Calu3 (cell line): ENCODE measurements around the gene VIPR2. TPM values are rescaled to one million over a fixed set of nuclear protein-coding genes. Genes with fewer than 3 reads are reported as not detected.

Experiments
- BruUV-seq: library from RNA; stranded (reverse); fragments of 400-500 nt; replicated peaks from 2 replicates; lab custom pipeline; 2021; lab: Mats Ljungman, UMichigan
- CTCF ChIA-PET: fragments of 300-600 bp; sonication (Branson Sonifier 250); formaldehyde crosslinking; loops from one replicate; lab custom pipeline; 2022; ENCODE audit warnings: antibody characterized with exemption; lab: Charles Lee
- DNase-seq: peaks from one replicate; pipeline ENCODE4 v3.0.0; 2022
- H3K27ac Mint-ChIP-seq: one replicate; pipeline ENCODE4 v1.8.0; 2022; ENCODE audit warnings: mixed read lengths; ENCODE audit not compliant: unreplicated experiment
- H3K27me3 Mint-ChIP-seq: one replicate; pipeline ENCODE4 v1.8.0; 2022; ENCODE audit warnings: mixed read lengths; ENCODE audit not compliant: unreplicated experiment
- H3K36me3 Mint-ChIP-seq: one replicate; pipeline ENCODE4 v1.8.0; 2022; ENCODE audit warnings: mild to moderate bottlenecking, moderate library complexity, mixed read lengths; ENCODE audit not compliant: insufficient read depth, unreplicated experiment
- H3K4me1 Mint-ChIP-seq: one replicate; pipeline ENCODE4 v1.8.0; 2022; ENCODE audit warnings: mild to moderate bottlenecking, low read depth, mixed read lengths; ENCODE audit not compliant: unreplicated experiment
- H3K4me3 Mint-ChIP-seq: one replicate; pipeline ENCODE4 v1.8.0; 2022; ENCODE audit warnings: mild to moderate bottlenecking, low read depth, moderate library complexity, mixed read lengths; ENCODE audit not compliant: unreplicated experiment
- H3K9me3 Mint-ChIP-seq: one replicate; pipeline ENCODE4 v1.8.0; 2022; ENCODE audit warnings: low read depth, mixed read lengths; ENCODE audit not compliant: unreplicated experiment
- CTCF ChIP-seq: fragments of 200-600 bp; IDR thresholded peaks from one replicate; pipeline ENCODE4 v1.8.0; 2022; ENCODE audit warnings: antibody characterized with exemption; ENCODE audit not compliant: unreplicated experiment
- intact Hi-C: fragments of 100-400 bp; cut with micrococcal nuclease; formaldehyde crosslinking; loops from one replicate; pipeline ENCODE4 v1.10.0; 2022; ENCODE audit not compliant: unreplicated experiment
- total RNA-seq: library from RNA; stranded (reverse); gene quantifications from 2 replicates; pipeline ENCODE4 v1.2.3, GENCODE V29; 2022

VIPR2 gene
- total RNA-seq, 1 experiment from 2014 or later: not detected

DNA sequence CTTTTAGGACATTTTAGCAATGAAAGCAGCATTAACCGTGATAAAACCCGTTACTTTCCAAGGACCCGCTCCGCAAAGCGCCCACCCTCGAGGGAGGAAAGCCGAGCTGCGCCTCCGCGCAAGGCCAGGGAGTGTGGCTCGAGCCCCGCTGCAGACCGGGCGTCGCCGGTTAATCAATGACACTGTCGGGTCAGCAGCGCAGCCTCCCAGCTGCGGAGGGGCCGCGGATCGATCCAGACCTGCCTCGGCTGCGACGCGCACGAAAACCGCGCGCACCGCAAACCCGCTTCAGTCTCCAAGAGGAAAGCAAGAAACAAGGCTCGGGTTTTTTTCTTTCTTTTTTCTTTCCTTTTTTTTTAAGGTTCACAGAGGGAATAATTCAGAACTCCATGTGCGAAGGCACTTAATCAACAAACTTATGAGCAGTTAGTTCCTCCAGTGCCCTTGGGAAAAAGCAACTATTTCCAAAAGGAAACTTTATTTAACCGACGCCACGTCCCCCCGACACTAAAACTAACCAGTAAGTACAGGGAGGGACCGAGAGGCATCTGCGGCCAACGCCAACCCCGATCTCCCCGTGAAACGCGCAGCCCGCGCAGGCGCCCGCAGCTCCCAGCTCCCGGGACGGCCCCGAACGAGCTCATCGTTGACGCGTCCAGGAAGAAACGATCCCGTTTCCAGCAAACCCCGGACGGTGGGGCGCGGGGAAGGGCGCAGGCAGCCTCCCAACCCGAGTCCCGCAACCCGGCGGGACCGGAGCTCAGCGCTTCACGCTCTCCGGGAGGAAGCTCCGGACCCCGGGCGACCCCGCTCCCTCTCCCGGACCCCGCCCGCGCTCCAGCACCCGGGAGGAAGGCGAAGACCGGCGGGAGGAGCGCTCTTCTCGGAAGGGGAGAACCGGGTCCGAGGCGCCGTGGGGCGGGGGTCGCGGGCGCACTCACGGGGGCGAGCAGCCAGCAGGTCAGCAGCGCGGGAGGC is 598 bp downstream of the VIPR2 start:
- intact Hi-C loops: no loop called here
- peaks cover 4% of the 10 kb centered on the region for H3K9me3 Mint-ChIP-seq
- no peak overlapping the region for H3K27ac Mint-ChIP-seq
- no peaks in the 10 kb centered on the region for H3K36me3 Mint-ChIP-seq
- H3K27me3 Mint-ChIP-seq: no peaks in the 10 kb centered on the region
- no peak overlapping the region for H3K4me3 Mint-ChIP-seq
- no peaks in the 10 kb centered on the region for H3K4me1 Mint-ChIP-seq
- no peak for TF ChIP-seq CTCF
- BruUV-seq: no TSS peak
- CTCF ChIA-PET: no interaction called here
- DNase-seq: no peak

- Mint-ChIP-seq H3K36me3 (no peaks in the 10 kb centered on the region), H3K27me3 (peaks cover 11% of the 10 kb centered on the region), H3K27ac (no peak overlapping the region), H3K9me3 (no peaks in the 10 kb centered on the region), H3K4me3 (no peak overlapping the region), H3K4me1 (no peaks in the 10 kb centered on the region)
- DNase-seq: no peak
- no peak for TF ChIP-seq CTCF
- CTCF ChIA-PET: no interaction called here
- intact Hi-C loops: no loop called here
- BruUV-seq: no TSS peak
These were observed 1.9 kb downstream of the VIPR2 start for GRCh38 chr7:159142730-159143129.

DNA sequence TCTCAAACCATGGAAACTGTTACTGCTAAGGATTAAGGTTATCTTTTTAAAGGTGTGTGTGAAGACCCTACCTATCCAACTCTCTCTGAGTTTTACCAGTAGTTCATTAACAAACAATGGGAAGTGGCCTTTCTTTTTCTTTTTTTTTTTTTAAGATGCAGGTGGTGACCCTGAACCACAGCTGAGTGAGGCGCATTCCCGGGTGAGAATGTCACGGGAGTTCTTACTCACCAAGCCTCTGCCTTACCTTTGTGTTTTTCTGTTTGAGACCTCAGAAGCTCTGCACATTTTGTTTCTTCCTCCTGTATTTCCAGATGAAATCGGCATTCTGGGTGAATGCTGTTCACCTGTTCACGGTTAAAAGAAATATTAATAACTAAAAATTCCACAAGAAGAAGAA is 2.5 kb downstream of the VIPR2 start:
- CTCF ChIA-PET: no interaction called here

GRCh38 chr7:159141660-159142059 is 3.0 kb downstream of the VIPR2 start:
- Mint-ChIP-seq H3K27ac (no peak overlapping the region), H3K36me3 (no peaks in the 10 kb centered on the region), H3K27me3 (peaks cover 15% of the 10 kb centered on the region), H3K9me3 (no peaks in the 10 kb centered on the region), H3K4me1 (no peaks in the 10 kb centered on the region), H3K4me3 (no peak overlapping the region)
- TF ChIP-seq CTCF: no peak
- no TSS peak for BruUV-seq
- no peak for DNase-seq
- CTCF ChIA-PET: no interaction called here
- intact Hi-C loops: no loop called here

More for the DNA sequence above, 2.5 kb downstream of the VIPR2 start:
- DNase-seq: no peak
- H3K27me3 Mint-ChIP-seq: peaks cover 15% of the 10 kb centered on the region
- TF ChIP-seq CTCF: no peak
- H3K36me3 Mint-ChIP-seq: no peaks in the 10 kb centered on the region
- H3K4me1 Mint-ChIP-seq: no peaks in the 10 kb centered on the region
- intact Hi-C loops: no loop called here
- BruUV-seq: no TSS peak
- H3K9me3 Mint-ChIP-seq: no peaks in the 10 kb centered on the region
- no peak overlapping the region for H3K27ac Mint-ChIP-seq
- H3K4me3 Mint-ChIP-seq: no peak overlapping the region
